Lower leg skin (tissue), 3 donors: ENCODE results near the gene DENND5A.

Experiments
- CTCF ChIP-seq, 3 donors: fragments of 450-650 bp; IDR thresholded peaks; one replicate each; pipeline ENCODE4 v1.5.1; 2016; ENCODE audit warnings: antibody characterized with exemption in 3 of 3, mild to moderate bottlenecking in 3 of 3, moderate library complexity in 2 of 3
- POLR2A ChIP-seq, 2 donors: fragments of 450-650 bp; IDR thresholded peaks; one replicate each; pipeline ENCODE4 v1.6.1; 2016 to 2017; ENCODE audit warnings: antibody characterized with exemption in 2 of 2, mild to moderate bottlenecking in 1 of 2, moderate library complexity in 1 of 2

DNA sequence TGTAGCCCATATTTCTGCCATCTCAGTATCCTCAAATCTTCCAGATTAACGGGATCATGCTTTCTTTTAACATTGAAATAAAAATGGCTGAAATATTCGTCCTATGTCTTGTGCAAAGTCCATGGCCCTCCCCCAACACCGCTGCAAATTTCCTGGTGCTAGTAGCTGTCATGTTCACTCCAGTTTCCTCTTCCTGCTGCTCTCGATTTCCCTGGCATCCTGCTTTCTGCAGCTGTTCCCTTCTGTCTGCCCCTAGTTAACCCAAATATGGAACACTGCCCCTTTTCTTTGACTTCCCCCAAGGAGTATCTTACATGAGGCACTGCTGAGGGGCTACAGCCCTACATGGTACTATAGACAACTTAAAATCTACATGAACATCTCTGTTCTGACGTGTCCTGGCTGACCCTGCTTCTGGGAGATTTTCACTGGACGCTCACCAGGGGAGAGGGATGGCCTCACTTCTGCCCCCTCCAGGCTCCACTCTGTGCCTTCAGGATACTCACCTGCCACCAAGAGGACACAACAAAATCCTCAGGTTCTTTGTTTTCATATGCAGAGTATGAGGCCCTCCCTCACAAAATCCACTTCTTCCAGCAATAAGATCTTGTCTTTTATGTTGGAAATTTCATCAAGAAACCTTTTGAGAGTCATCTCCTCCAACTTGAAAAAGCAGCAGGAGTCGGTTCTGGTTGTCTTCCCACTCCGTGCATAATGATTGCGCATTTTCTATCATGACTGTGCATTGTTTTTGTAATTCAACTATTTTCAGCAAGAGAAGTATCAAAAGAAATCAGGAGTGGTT lies 144.3 kb downstream of the DENND5A start:
- TF ChIP-seq CTCF (IDR thresholded peaks at IDR 0.05) (no peak), POLR2A (IDR thresholded peaks at IDR 0.05) (no peak)
